Measurements from ENCODE around the gene MMP1.

The MMP1 gene

DNA sequence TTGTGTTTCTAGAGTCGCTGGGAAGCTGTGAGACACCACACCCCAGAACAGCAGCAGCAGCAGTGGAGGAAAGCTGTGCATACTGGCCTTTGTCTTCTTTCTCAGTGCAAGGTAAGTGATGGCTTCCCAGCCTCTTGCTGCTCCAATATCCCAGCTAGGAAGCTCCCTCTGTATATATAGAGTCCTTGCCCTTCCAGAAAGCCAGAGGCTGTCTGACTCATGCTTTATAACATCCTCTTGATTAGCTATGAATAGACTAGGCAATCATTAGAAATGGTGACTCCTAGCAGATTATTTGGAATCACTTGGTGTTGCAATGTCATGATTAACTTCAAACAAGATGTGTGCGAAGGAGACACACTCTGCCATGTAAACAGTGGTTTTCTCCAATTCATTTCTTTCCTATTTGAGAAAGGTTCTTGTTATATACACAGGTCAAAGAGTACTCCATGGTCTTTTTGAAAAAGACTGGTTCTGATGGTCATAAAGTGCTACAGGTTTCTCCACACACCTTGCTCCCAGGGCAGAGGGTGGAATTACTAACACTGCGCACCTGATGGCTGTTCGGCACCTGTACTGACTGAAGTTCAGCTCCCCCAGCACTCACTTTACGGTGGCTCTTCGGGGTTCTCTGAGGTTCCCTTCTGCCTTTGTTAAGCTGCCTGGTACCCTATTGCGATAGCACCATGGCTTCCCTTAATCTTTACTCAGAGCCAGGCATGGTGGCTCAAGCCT, at the start of gene MMP1:
Gene MMP1 (minus strand): TSS at position 149 of the 735 bp plus-strand sequence. CDS start 68 bp downstream, at position 81.
- DNase-seq: no peak

DNA sequence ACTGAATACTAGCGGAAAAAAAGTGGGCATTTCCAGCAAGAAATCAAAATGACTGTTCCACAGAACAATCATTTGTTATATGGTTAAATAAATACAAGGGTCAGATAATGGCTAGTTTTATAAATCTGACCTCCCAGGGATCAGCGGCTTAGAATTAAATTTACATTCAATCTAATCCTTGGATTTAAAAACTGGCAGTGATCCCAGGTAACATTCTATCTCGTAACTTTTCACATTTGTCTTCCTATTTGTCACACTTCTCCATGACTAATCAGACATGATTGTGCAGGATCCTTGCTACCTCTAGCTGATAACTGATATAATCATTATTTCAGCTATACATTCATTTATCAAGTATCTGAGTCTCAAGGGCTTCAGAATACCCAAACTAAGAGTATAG, 48.3 kb upstream of the MMP1 start:
- DNase-seq: no peak

DNA sequence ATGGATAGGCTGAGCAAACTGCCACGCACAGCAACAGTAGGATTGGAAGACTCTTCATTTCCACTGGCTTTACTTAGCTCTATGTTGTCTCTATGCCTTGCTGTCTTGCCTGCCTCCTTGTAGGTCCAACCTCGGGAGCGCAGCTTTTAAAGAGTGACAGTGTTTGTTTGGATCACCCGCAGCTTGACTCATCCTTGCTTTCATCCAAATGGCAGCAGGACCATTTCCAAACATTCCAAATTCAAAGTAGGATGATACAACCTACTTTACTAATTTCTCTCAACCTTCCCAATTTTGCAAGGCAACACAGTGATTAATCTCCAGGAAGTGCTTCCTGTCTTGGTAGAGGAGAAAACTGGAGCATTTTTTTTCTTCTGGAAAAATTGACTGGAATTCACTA, 45.5 kb upstream of the MMP1 start, which contains the start of gene MMP3:
Gene MMP3 (minus strand): TSS at position 121 of the 400 bp plus-strand sequence. CDS start 63 bp downstream, at position 58.
- DNase-seq: no peak

DNA sequence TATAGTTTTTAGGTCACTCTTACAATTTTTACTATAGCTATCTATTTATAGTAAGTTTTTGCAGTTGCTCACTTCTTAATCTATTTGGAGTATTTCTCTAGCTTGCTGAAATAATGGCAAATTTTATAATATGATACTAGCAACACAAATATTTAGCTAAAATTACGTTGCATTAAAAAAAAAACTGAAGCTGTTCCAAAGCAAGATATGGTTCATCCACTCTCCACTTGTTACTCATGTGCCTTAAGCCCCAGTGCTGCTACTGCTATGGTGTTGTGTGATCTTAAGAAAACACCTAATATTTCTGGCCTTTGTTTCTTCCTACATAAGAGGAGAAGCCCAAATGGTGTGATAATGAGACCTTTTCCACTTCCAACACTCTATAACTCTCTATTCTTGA, 45.0 kb upstream of the MMP1 start:
- DNase-seq: no peak

DNA sequence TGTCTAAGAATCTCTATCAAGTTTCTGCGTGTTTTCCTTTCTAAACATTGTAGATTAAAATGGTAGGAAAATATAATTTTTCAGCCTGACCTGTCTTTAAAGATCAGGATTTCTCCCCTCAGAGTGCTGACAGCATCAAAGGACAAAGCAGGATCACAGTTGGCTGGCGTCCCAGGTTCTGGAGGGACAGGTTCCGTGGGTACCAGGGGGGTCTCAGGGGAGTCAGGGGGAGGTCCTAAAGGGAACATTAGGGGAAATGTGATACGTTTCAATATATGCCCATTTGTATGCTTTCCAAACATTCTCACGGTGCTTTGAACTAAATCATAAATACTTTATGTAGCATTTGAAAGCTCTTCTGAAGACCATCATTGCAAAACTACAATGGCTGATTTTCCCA, 42.1 kb upstream of the MMP1 start:
- no peak for DNase-seq

DNA sequence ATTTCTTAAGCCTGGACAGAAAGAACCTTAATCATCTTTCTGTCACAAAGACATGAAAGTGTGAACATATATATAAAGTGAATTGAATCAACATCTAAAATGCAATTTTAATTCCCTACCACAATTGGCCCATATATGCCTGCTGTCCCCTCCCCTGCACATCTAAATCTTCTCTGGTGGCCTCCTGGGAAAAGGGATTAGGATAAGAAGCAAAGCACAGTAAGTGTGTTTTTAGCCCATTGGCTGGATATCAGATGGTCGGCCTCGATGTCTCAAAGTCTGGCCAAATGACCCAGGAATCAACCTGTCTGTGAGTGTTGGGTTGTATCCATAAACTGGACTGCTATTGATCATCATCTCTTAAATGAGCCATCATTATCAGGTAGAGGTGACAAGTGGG, 39.7 kb upstream of the MMP1 start:
- DNase-seq: no peak

DNA sequence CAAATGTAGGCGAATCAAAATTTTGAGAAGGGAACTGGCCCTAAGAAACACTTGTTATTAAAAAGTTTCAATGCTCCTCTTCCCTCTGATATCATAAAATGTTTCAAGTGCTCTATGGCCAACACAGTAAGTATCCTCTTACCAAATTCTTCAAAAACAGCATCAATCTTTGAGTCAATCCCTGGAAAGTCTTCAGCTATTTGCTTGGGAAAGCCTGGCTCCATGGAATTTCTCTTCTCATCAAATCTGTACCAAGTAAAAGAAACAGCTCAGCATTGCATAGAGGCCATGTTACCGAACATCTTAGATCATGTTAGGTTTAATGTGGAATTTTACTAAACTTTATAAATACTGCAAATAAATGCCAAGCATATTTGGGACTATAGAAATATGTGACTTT, 39.2 kb upstream of the MMP1 start:
- DNase-seq: no peak

DNA sequence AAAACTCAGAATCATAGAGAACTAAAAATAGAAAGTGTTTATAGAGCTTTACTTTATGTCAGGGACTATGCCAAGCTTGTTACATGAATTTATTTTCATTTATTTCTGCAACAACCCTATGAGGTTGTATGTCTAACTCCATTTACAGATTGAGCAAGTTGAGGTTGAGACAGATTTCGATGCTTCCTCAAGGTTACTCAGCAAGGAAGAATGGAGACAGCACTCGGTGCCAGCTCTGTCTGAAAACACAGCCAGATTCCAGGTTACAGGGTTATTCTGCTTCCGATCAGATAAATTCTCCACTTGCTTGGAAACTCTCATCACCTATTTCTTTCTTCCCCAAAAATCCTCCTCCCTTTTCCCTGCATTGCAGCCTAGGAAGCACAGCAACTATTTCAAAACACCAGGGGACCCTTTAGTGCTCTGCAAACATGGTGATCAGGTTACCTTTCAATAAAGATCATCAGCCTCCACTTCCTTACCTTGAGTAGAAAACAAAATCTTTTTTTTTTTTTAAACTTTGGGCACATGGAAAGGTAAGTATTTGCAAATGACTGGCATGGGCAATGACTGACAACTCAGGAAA, 38.4 kb upstream of the MMP1 start:
- DNase-seq: no peak

DNA sequence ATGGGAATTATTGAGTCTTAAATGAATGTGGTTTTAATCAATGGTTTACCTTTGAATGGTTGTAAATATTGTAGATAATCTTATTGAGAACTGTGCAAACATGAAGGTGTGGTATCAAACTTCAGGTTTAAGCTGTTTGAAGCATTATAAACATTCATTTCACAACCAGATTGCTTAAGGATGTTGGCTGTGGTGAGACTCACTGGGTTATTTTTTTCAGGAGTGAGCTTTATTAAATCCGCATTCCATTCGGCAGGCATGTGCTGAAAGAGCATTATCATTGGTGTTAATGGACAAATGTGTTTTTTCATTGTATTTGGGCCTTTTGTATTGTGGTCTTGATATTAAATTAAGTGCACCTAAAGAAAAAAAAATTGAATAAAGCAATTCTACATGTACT, 35.8 kb upstream of the MMP1 start:
- DNase-seq: no peak

DNA sequence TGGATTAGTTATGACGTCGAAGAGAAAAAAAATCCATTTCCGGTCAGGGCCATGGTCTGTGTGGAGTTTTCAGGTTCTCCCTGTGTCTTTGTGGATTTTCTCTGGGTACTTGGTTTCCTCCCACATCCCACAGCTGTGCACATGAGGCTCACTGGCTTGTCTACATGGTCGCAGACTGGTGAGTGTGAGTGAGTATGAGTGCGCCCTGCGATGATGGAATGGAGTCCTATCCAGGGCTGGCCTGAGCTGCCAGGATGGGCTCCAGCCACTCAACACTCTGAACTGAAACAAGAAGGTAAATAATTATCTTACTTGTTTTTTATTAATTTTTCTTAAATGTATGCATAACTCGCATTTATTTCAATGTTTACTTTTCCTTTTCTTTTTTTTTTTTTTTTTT, 34.7 kb upstream of the MMP1 start:
- DNase-seq: no peak

DNA sequence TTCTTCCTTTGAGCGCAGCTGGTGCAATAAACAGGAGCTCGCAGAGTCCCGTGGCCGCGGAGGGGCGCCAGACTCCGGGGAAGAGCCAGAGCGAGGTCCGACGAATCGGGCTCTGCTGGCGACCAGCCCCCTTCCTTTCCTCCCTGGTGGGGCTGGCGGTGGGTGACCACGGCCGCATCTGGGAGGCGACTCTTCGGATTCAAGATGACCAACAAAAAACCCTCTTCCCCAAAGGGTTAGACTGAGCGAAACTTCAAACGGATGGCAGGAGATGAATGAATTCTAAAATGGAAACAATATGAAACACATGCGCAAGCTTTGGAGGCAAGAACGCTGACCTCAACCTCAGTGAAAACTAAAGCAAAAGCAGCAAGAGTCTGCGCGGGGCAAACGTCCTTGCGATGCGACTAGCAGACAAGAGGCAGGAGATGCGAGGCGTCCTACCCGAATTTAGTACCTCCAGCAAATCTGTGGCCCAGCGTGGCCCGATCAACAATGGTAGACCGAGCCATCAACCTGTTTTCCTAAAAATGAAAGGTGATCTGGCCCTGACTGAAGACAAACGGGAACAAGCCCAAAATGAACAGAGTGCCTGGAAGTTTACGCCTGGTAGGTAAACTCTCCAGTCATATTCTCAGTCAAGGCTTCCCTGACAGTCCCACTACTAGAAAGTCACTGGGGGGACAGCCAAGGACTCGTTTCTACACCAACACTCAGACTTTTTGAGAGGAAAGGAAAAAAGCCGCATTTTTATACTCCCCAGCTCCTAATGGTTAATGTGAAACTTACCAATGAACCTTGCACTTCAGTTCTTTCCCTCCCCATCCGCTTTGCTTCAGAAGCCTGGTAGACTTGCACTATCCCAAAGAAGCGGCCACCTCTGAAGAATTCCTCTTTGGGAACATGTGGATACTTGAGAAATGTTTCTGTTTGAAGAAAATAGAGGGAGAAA, 33.8 kb upstream of the MMP1 start:
- no peak for DNase-seq

DNA sequence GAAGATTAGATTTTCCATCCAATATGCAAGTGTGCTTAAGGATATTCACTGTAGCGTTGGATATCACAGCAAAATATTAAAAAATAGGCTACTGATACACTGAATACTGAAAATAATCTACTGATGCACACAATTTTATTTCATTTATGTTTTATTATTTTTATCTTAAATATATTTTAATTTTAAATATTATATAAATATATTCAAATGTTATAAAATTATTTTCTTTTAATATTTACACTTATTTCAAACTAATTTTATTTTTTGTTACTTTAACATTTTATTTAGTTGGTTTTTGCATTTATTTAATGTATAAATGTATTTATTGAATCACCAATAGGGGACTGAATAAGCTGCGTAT, 33.1 kb upstream of the MMP1 start:
- no peak for DNase-seq

DNA sequence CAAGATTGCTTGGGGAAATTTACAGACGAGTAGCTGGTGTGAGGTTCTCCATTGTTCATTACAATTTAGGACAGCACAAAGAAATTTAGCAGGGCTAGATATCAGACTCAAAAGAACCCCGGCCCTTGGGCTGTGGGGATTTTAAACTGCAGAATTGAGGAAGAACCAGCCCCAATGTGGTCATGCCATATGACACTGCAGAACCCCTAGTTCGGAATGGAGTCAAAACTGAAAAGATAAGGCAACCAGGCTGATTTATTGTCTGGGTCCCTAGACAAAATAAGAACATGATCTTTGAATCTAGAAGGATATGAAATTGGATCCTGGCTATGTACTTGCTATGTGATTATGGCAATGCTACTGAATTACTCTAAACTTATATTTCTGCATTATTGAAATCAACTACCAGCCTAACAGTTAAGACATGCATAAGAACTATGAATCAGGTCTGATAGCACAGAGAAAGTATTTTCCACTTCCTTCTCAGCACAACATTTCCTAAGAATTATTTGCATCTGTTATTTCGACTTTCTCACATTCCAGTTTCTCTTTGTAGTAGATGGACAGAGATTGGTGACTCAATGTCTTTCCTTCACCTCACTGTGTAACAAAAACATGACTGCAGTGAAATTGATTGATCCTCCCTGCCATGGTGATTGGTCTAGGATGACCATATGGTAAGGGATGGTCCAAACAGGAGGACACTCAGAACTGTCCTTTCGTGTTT, 32.2 kb upstream of the MMP1 start:
- DNase-seq: no peak

DNA sequence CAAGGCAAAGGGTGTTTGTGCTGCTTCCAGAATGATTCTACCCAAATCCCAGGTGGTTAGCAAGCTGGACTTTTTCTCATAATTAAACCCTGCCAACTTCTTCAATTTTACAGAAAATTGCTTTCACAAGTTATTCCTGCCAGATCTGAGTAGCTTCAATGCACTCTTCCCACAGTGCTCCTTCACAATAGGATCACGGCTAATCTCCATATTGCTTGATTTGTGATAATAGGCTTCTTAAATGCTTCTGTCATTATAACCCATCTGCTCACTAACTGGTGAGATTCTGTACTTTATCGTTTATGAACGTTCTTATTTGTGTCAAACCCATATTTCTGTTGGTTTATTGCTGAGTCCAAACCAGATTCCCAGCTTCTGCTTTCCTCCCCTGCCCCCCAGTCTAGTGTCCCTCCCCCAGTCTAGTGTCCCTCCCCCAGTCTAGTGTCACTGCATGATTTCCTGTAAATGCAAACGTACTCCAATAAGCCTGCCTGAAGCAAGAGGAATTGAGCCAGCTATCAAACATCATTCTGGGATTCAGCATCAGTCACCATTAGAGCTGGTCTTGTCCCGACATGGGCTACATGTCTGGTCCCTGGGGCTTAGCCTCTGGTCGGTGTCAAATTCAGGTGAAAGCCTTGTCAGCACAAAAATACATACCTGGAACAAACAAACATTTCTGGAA, 31.5 kb upstream of the MMP1 start:
- DNase-seq: no peak

DNA sequence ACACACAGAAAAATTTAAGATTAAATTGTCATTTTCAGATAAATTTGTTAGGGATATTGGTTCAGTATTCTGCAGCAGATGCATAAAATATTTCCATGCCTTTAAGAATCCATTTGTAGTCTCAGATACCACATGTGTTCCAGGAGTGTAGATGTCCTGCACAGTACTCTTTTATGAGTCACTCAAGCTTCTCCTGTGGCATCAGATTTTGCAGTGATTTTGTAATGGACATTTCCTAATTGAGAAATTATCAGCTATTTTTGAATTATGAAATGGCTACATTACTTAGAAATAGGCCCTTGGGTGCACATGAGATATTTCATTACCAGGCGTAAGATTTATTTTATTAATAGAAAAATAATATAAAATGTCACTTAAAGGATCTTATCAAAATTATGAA, 26.6 kb upstream of the MMP1 start:
- no peak for DNase-seq

DNA sequence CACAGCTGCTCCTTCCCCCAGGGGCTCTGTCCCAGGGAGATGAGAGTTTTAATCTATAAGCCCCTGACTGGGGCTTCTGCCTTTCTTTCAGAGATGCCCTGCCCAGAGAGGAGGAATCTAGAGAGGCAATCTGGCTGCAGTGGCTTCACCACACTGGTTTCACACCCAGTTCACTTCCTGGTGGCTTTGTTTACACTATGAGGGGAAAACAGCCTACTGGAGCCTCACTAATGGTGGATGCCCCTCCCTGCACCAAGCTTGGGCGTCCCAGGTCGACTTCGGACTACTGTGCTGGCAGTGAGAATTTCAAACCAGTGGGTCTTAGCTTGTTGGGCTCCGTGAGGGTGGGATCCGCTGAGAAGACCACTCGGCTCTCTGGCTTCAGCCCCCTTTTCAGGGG, 21.5 kb upstream of the MMP1 start:
- DNase-seq: no peak

DNA sequence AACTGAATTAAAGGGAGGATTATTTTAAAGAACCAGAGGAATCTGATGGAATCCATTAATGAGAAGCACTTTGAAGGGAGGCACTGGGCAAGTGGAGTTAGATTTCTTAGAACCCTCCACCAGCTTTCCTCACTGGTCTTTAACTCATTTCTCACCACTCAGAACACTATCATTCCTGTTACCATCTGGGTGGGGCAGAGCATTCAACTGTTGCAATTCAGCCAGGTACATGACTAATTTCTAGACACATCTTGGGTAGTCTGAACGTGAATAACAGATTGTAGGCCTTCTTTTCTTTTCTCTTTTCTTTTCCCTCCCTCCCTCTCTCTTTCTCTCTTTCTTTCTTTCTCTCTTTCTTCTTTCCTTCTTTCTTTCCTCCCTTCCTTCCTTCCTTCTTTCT, 15.5 kb upstream of the MMP1 start:
- DNase-seq: no peak

DNA sequence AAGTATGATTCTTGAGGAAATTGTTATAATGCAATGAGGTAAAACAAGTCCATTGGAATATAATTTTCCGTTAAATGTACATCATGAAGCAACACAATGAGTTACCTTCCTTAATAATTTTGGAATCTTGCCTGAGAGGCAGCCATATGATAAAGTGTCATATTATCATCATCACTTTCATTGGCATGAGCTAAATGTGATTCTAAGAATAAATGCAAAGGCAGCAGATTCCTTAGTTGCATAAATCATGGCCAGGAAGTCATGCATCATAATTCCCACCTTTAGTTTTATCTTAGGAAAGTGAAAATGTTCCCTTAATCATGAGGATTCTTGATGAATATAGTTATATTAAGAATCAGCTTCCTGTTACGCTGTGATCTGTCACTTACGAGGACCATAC, 14.2 kb upstream of the MMP1 start:
- DNase-seq: no peak

DNA sequence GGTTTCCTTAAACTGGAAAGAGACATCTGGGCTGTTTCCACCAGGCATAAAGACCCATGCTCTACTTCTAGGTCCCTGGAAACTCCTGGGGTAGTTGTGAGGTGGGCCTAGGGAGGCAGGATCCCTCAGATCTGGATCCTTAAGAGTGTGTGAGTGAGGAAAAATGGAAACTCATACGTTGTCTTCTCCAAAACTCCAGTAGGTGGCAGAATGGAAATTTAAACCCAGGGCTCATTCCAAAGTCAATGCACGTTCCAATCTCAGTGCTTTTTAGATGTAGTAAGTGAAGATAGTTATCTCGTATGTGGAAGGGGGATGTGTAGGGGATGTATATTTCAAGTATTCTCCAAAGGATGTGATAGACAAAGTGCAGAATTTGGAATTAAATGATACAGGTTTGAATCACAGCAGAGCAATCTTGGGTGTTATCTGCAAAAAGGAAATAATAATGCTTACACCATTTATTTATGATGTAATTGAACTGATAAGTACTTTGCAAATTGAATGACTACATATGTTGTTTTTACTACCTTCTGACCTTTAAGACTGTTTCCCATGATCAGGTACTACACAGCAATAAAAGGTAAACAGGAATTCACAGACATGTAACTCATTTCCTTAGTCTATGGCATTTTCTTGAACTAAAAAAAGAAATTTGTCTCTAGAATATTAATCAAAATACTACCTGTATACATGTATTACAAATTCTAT, 13.1 kb upstream of the MMP1 start:
- DNase-seq: no peak

DNA sequence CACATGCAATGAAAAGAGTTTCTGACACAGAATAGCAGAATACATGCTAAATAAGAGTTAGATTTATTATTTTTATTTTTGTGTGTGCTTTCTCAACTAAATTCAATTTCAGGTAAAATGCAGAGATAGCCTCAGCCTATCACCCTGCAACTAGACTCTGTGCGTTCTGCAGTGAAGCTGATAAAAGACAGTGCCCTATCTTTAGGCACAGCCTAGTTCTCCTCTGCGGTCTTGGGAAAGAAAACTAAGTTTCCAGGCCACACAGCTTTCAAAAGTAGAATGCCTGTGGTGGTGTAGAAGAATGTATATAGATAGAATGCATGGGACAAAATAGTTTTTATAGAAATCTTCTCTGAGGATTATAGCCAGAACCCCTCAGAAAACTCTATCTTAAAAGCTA, 12.0 kb upstream of the MMP1 start:
- no peak for DNase-seq

DNA sequence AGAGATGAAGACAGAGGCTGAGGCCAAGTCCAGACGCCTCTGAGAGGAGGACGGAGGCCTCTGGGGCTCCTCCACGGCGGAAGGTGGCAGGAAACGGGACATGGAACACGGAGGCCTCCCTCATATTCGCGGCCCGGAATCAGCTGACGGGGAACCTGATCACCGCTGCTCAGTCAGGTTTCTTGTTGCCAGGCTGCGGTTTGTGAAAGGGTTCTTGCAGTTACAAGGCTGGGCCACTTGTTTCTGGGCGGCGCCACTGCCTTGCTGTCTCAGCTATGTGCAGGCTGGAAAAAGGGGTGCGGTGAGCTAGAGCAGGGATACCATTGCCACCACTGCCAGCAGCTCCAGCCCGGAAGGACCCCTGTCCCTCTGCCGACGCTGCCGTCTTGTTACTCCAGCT, 10.0 kb upstream of the MMP1 start:
- DNase-seq: no peak

DNA sequence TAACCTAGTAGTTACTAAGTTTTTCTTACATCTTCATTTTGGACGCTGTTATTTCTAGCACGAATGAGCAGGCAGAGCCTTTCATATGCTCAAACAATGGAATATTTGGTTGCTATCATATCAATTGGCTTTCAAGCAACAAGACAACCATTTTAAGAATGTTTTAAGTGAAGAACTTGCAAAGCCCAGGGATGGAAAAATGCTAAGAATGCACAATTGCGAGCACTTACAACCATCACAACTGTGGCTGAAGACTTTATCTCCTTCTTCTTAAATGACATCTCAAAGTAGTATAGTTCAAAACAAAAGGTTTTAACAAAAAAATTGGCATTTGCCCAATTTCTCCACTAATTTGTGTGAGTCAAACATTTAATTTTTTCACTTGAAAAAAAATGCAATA, 8.3 kb upstream of the MMP1 start:
- DNase-seq: no peak

All from activated naive CD4-positive, alpha-beta T cell treated with anti-CD3 and anti-CD28 coated beads, Interleukin-2, amount 50 U/mL, for 16 hours (primary cell).